Smooth muscle cell (in vitro differentiated cells): ENCODE data around the gene STAT4. TPM values are rescaled to one million over a fixed set of nuclear protein-coding genes. Genes with fewer than 3 reads are reported as not detected.

Source experiments
- DNase-seq: peaks from one replicate; lab custom pipeline; 2025; ENCODE audit not compliant: unreplicated experiment; lab: John Stamatoyannopoulos, UW
- H2AFZ ChIP-seq: fragments of 200-600 bp; sonication (generic); 2 replicates; pipeline ENCODE4 v1.6.0; 2016; ENCODE audit warnings: antibody characterized with exemption, low read depth, mild to moderate bottlenecking
- H3F3A ChIP-seq: fragments of 200-600 bp; sonication (generic); 2 replicates; pipeline ENCODE4 v1.6.0; 2017; ENCODE audit warnings: antibody characterized with exemption, low read depth
- H3K27ac ChIP-seq: fragments of 200-600 bp; sonication (generic); 2 replicates; pipeline ENCODE4 v1.5.1; 2016; ENCODE audit warnings: low read depth, mild to moderate bottlenecking
- H3K27me3 ChIP-seq: fragments of 200-600 bp; sonication (generic); 2 replicates; pipeline ENCODE4 v1.6.1; 2016; ENCODE audit warnings: low read depth, mild to moderate bottlenecking
- H3K36me3 ChIP-seq: fragments of 200-600 bp; sonication (generic); 2 replicates; pipeline ENCODE4 v1.5.1; 2016; ENCODE audit warnings: low read depth
- H3K4me1 ChIP-seq: fragments of 200-600 bp; sonication (generic); 2 replicates; pipeline ENCODE4 v1.5.1; 2016; ENCODE audit warnings: low read depth
- H3K4me2 ChIP-seq: fragments of 200-600 bp; sonication (generic); 2 replicates; pipeline ENCODE4 v1.6.0; 2016; ENCODE audit warnings: mild to moderate bottlenecking
- H3K4me3 ChIP-seq: fragments of 200-600 bp; sonication (generic); 2 replicates; pipeline ENCODE4 v1.5.1; 2016; ENCODE audit warnings: mild to moderate bottlenecking
- H3K79me2 ChIP-seq: fragments of 200-600 bp; sonication (generic); 2 replicates; pipeline ENCODE4 v1.6.0; 2016; ENCODE audit warnings: low read depth, mild to moderate bottlenecking
- H3K9ac ChIP-seq: fragments of 200-600 bp; sonication (generic); 2 replicates; pipeline ENCODE4 v1.6.0; 2016; ENCODE audit warnings: low read depth
- H3K9me3 ChIP-seq: fragments of 200-600 bp; sonication (generic); replicated peaks from 2 replicates; pipeline ENCODE4 v1.5.1; 2016; ENCODE audit warnings: low read depth
- H4K20me1 ChIP-seq: fragments of 200-600 bp; sonication (generic); 2 replicates; pipeline ENCODE4 v1.6.0; 2016; ENCODE audit warnings: low read depth
- CTCF ChIP-seq: fragments of 200-600 bp; sonication (generic); IDR thresholded peaks from 2 replicates; pipeline ENCODE4 v1.5.1; 2017; ENCODE audit warnings: borderline replicate concordance, mild to moderate bottlenecking, antibody characterized with exemption; ENCODE audit not compliant: insufficient read depth, poor library complexity, severe bottlenecking
- WGBS: methylation state at CpG from one replicate; pipeline ENCODE4 v1.1.7; 2016; ENCODE audit warnings: low lambda C conversion rate; 5-methylcytosine and 5-hydroxymethylcytosine counted together
- polyA plus RNA-seq: library from polyadenylated mRNA; unstranded; fragments of >200 nt; fragmentation: Nextera tagmentation; extraction: Ambion mirVana; gene quantifications from 2 replicates; pipeline ENCODE4 v1.2.1, GENCODE V29; 2016
- total RNA-seq: library from RNA; depleted of rRNA; stranded (reverse); fragments of >200 nt; gene quantifications from 2 replicates; pipeline ENCODE4 v1.2.3, GENCODE V29; 2014

The STAT4 gene
- total and polyA plus RNA-seq, 2 experiments from 2014 or later, result 0.89 to 8.4 TPM

GRCh38 chr2:191086706-191087105 is 64.1 kb downstream of the STAT4 start:
- Histone ChIP-seq H3K27ac (no peak overlapping the region), H3K4me3 (no peak overlapping the region), H3K4me2 (no peak overlapping the region), H3K9ac (no peak overlapping the region), H3K4me1 (no peaks in the 10 kb centered on the region), H3K79me2 (no peaks in the 10 kb centered on the region), H3F3A (no peaks in the 10 kb centered on the region), H3K36me3 (no peaks in the 10 kb centered on the region), H3K9me3 (no peaks in the 10 kb centered on the region), H3K27me3 (no peaks in the 10 kb centered on the region), H4K20me1 (no peaks in the 10 kb centered on the region), H2AFZ (no peak overlapping the region)
- TF ChIP-seq CTCF, result no peak
- DNase-seq, result no peak

GRCh38 chr2:191083540-191083939 is 67.3 kb downstream of the STAT4 start:
- no peak for TF ChIP-seq CTCF
- H3K27me3 ChIP-seq, result no peaks in the 10 kb centered on the region
- no peak overlapping the region for H2AFZ ChIP-seq
- H3K4me3 ChIP-seq, result no peak overlapping the region
- no peak overlapping the region for H3K27ac ChIP-seq
- 89% methylated on average over 3 of the region's 3 CpGs for WGBS
- no peaks in the 10 kb centered on the region for H3K9me3 ChIP-seq
- H3K36me3 ChIP-seq, result no peaks in the 10 kb centered on the region
- no peaks in the 10 kb centered on the region for H3K79me2 ChIP-seq
- H3K9ac ChIP-seq, result no peak overlapping the region
- no peaks in the 10 kb centered on the region for H3K4me1 ChIP-seq
- no peaks in the 10 kb centered on the region for H4K20me1 ChIP-seq
- no peak for DNase-seq
- no peaks in the 10 kb centered on the region for H3F3A ChIP-seq
- H3K4me2 ChIP-seq, result no peak overlapping the region

- Histone ChIP-seq H2AFZ (no peak overlapping the region), H3K9me3 (no peaks in the 10 kb centered on the region), H3K4me1 (no peaks in the 10 kb centered on the region), H3K36me3 (no peaks in the 10 kb centered on the region), H3K27me3 (no peaks in the 10 kb centered on the region), H3K9ac (no peak overlapping the region), H3K27ac (no peak overlapping the region), H3K4me2 (no peak overlapping the region), H3F3A (no peaks in the 10 kb centered on the region), H4K20me1 (no peaks in the 10 kb centered on the region), H3K4me3 (no peak overlapping the region), H3K79me2 (no peaks in the 10 kb centered on the region)
- no peak for TF ChIP-seq CTCF
- 88% methylated on average over 2 of the region's 2 CpGs for WGBS
- DNase-seq, result no peak
Observed at GRCh38 chr2:191082321-191082720, 68.5 kb downstream of the STAT4 start.

- Histone ChIP-seq H3K4me2 (no peak overlapping the region), H3K4me1 (no peaks in the 10 kb centered on the region), H3K9ac (no peak overlapping the region), H3K79me2 (no peaks in the 10 kb centered on the region), H3K4me3 (no peak overlapping the region), H2AFZ (no peak overlapping the region), H3F3A (no peaks in the 10 kb centered on the region), H3K27ac (no peak overlapping the region), H4K20me1 (no peaks in the 10 kb centered on the region), H3K27me3 (no peaks in the 10 kb centered on the region), H3K36me3 (no peaks in the 10 kb centered on the region), H3K9me3 (no peaks in the 10 kb centered on the region)
- 85% methylated on average over 3 of the region's 3 CpGs for WGBS
- DNase-seq, result no peak
- TF ChIP-seq CTCF, result no peak
Observed at GRCh38 chr2:191081411-191082155, 69.2 kb downstream of the STAT4 start.
